Stomach (tissue), 9 donors: ENCODE data around the gene MPC1. TPM values are rescaled to one million over a fixed set of nuclear protein-coding genes. Genes with fewer than 3 reads are reported as not detected.

Experiments
- DNase-seq, 2 donors: peaks; one replicate each; pipeline versions ENCODE4 v3.0.0 to v3.0.0-alpha.2; 2013 to 2019
- H3K27ac ChIP-seq, 5 donors: fragments of 200-600 bp in 4 of 5; sonication (generic) in 4 of 5; one replicate each; pipeline ENCODE4 v1.5.1; 2013 to 2019; ENCODE audit warnings: mild to moderate bottlenecking in 1 of 5, moderate library complexity in 1 of 5
- H3K27me3 ChIP-seq, 3 donors: fragments of 200-600 bp; sonication (generic); one replicate each; pipeline ENCODE4 v1.5.1; 2017 to 2019; ENCODE audit warnings: mixed run types in 1 of 3
- H3K36me3 ChIP-seq, 4 donors: fragments of 200-600 bp; sonication (generic); 1 replicate in 3 of 4; 2 replicates in 1 of 4; pipeline ENCODE4 v1.5.1; 2016 to 2019
- H3K4me1 ChIP-seq, 4 donors: fragments of 200-600 bp; sonication (generic); one replicate each; pipeline ENCODE4 v1.5.1; 2016 to 2019
- H3K4me3 ChIP-seq, 4 donors: fragments of 200-600 bp; sonication (generic) in 3 of 4; one replicate each; pipeline ENCODE4 v1.5.1; 2016 to 2019; ENCODE audit warnings: mild to moderate bottlenecking in 1 of 4
- H3K9me3 ChIP-seq, 4 donors: fragments of 200-600 bp; sonication (generic); one replicate each; pipeline ENCODE4 v1.5.1; 2016 to 2019
- EP300 ChIP-seq: sonication (generic); formaldehyde crosslinking; IDR thresholded peaks from one replicate; pipeline ENCODE4 v1.6.1; 2017; ENCODE audit warnings: antibody characterized with exemption
- POLR2A ChIP-seq, 4 donors: fragments of 450-650 bp; IDR thresholded peaks; one replicate each; pipeline ENCODE4 v1.6.1; 2016; ENCODE audit warnings: antibody characterized with exemption in 4 of 4, control low read depth in 2 of 4, mild to moderate bottlenecking in 1 of 4, moderate library complexity in 1 of 4
- POLR2AphosphoS5 ChIP-seq, 3 donors: sonication (generic); formaldehyde crosslinking; IDR thresholded peaks; one replicate each; pipeline ENCODE4 v1.6.1; 2016; ENCODE audit warnings: antibody characterized with exemption in 3 of 3
- WGBS, 5 donors: extraction: QIAGEN DNeasy Blood & Tissue Kit in 3 of 5; methylation state at CpG; one replicate each; pipeline versions ENCODE4 v1.1.5 to v1.1.7; 2013 to 2018; 5-methylcytosine and 5-hydroxymethylcytosine counted together
- intact Hi-C: fragments of 100-400 bp; cut with DNase I; formaldehyde crosslinking; loops from one replicate; pipeline ENCODE4 v1.15.1; 2023; ENCODE audit warnings: low total_unique reads
- polyA plus RNA-seq, 3 donors: library from polyadenylated mRNA; stranded (reverse); fragments of 200-250 nt; gene quantifications; one replicate each; pipeline ENCODE4 v1.2.3, GENCODE V29; 2013
- total RNA-seq, 5 donors: library from RNA; depleted of rRNA; stranded (reverse); fragments of >200 nt; gene quantifications; one replicate each; pipeline versions ENCODE4 v1.1.0 to v1.2.3, GENCODE V29; 2014 to 2016
- TF ChIP-seq, protein P1 (sequence below), 7 experiments: fragments of 450-650 bp in 4 of 7; fragments of 200-600 bp in 3 of 7; sonication (generic) in 3 of 7; IDR thresholded peaks; one replicate each; pipeline ENCODE4 v1.5.1; 2016 to 2019; ENCODE audit warnings: antibody characterized with exemption in 7 of 7, control low read depth in 2 of 7, mild to moderate bottlenecking in 1 of 7
- donor health status: healthy with polysubstance abuse.
- donor health status: Bipolar disorder and iron deficiency.
- donor health status: healthy.

The MPC1 gene
- total and polyA plus RNA-seq, 8 donors: 48.4 to 188 (median 92.0) TPM

- intact Hi-C loops: no loop called here
- Histone ChIP-seq H3K27ac (no peak overlapping the region), H3K9me3 (no peaks in the 10 kb centered on the region), H3K27me3 (no peaks in the 10 kb centered on the region), H3K36me3 (peaks cover 14 to 60% (median 54%) of the 10 kb centered on the region in 4 donors), H3K4me3 (no peak overlapping the region), H3K4me1 (peaks cover 0 to 1% (median 0%) of the 10 kb centered on the region in 4 donors)
- 81 to 86% (median 84%) methylated on average over 15 of the region's 15 CpGs for WGBS, 5 donors
- TF ChIP-seq POLR2AphosphoS5 (IDR thresholded peaks at IDR 0.05) (no peak), EP300 (no peak), POLR2A (IDR thresholded peaks at IDR 0.05) (no peak)
- TF ChIP-seq, protein P1, sequence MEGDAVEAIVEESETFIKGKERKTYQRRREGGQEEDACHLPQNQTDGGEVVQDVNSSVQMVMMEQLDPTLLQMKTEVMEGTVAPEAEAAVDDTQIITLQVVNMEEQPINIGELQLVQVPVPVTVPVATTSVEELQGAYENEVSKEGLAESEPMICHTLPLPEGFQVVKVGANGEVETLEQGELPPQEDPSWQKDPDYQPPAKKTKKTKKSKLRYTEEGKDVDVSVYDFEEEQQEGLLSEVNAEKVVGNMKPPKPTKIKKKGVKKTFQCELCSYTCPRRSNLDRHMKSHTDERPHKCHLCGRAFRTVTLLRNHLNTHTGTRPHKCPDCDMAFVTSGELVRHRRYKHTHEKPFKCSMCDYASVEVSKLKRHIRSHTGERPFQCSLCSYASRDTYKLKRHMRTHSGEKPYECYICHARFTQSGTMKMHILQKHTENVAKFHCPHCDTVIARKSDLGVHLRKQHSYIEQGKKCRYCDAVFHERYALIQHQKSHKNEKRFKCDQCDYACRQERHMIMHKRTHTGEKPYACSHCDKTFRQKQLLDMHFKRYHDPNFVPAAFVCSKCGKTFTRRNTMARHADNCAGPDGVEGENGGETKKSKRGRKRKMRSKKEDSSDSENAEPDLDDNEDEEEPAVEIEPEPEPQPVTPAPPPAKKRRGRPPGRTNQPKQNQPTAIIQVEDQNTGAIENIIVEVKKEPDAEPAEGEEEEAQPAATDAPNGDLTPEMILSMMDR (IDR thresholded peaks at IDR 0.05): no peak
- DNase-seq: no peak
These were observed 28.5 kb upstream of the MPC1 start for GRCh38 chr6:166411271-166411670.

- TF ChIP-seq POLR2A (IDR thresholded peaks at IDR 0.05): no peak
- TF ChIP-seq POLR2AphosphoS5 (IDR thresholded peaks at IDR 0.05): no peak
- TF ChIP-seq EP300: no peak
- TF ChIP-seq, protein P1 (IDR thresholded peaks at IDR 0.05): no peak
- H3K4me3 ChIP-seq: no peak overlapping the region
- no peak overlapping the region for H3K27ac ChIP-seq
- H3K36me3 ChIP-seq: peaks cover 14 to 54% (median 47%) of the 10 kb centered on the region in 4 donors
- no peaks in the 10 kb centered on the region for H3K27me3 ChIP-seq
- no peak for DNase-seq
- no peaks in the 10 kb centered on the region for H3K4me1 ChIP-seq
- intact Hi-C loops: no loop called here
- 81 to 90% (median 88%) methylated on average over 10 of the region's 10 CpGs for WGBS, 5 donors
- H3K9me3 ChIP-seq: no peaks in the 10 kb centered on the region
These were observed 27.7 kb upstream of the MPC1 start for GRCh38 chr6:166410426-166410935.

- 63 to 79% (median 71%) methylated on average over 22 of the region's 22 CpGs for WGBS, 5 donors
- TF ChIP-seq, protein P1 (IDR thresholded peaks at IDR 0.05): no peak
- TF ChIP-seq POLR2AphosphoS5 (IDR thresholded peaks at IDR 0.05): no peak
These were observed 26.4 kb upstream of the MPC1 start for GRCh38 chr6:166408936-166409755.

GRCh38 chr6:166406197-166406596 is 23.5 kb upstream of the MPC1 start:
- Histone ChIP-seq H3K27ac (no peak overlapping the region), H3K4me3 (no peak overlapping the region), H3K36me3 (peaks cover 0 to 11% (median 5%) of the 10 kb centered on the region in 4 donors), H3K9me3 (no peaks in the 10 kb centered on the region), H3K27me3 (no peaks in the 10 kb centered on the region), H3K4me1 (no peaks in the 10 kb centered on the region)
- intact Hi-C loops: no loop called here
- no peak for TF ChIP-seq POLR2AphosphoS5 (IDR thresholded peaks at IDR 0.05)
- DNase-seq: no peak
- 72 to 80% (median 76%) methylated on average over 11 to 12 of the region's 12 CpGs for WGBS, 5 donors

More at GRCh38 chr6:166408936-166409755, 26.4 kb upstream of the MPC1 start:
- intact Hi-C loops: no loop called here
- H3K36me3 ChIP-seq: peaks cover 9 to 41% (median 34%) of the 10 kb centered on the region in 4 donors
- H3K27ac ChIP-seq: no peak overlapping the region
- peak in 1 of 2 donors; percentile 49 for DNase-seq
- no peak overlapping the region for H3K4me3 ChIP-seq
- H3K27me3 ChIP-seq: no peaks in the 10 kb centered on the region
- no peaks in the 10 kb centered on the region for H3K9me3 ChIP-seq
- H3K4me1 ChIP-seq: no peaks in the 10 kb centered on the region

GRCh38 chr6:166405386-166405785 is 22.6 kb upstream of the MPC1 start:
- Histone ChIP-seq H3K27ac (no peak overlapping the region), H3K27me3 (no peaks in the 10 kb centered on the region), H3K36me3 (peaks cover 0 to 10% (median 2%) of the 10 kb centered on the region in 4 donors), H3K4me1 (peaks cover 0 to 7% (median 3%) of the 10 kb centered on the region in 4 donors), H3K4me3 (no peak overlapping the region), H3K9me3 (no peaks in the 10 kb centered on the region)
- no peak for DNase-seq
- TF ChIP-seq POLR2A (IDR thresholded peaks at IDR 0.05): no peak
- no peak for TF ChIP-seq POLR2AphosphoS5 (IDR thresholded peaks at IDR 0.05)
- TF ChIP-seq EP300: no peak
- TF ChIP-seq, protein P1 (IDR thresholded peaks at IDR 0.05): no peak
- intact Hi-C loops: no loop called here
- 62 to 74% (median 67%) methylated on average over 3 to 7 of the region's 7 CpGs for WGBS, 5 donors
